ENCODE results near the gene PRKCB. TPM values are rescaled to one million over a fixed set of nuclear protein-coding genes. Genes with fewer than 3 reads are reported as not detected.
"Not testable (repeated sequence)": the region's sequence is repeated elsewhere in the genome, so short reads cannot be mapped to it uniquely, and the experiment has no call there.

PRKCB gene
- total RNA-seq, 1 experiment from 2014 or later: under 0.01 TPM

GRCh38 chr16:24005577-24005976 is 169.8 kb downstream of the PRKCB start:
- DNase-seq (ENCODE audit: low spot score): no peak

- no peak for DNase-seq (ENCODE audit: low spot score)
Measured at GRCh38 chr16:24007391-24007790, 171.6 kb downstream of the PRKCB start.

- no peak for DNase-seq (ENCODE audit: low spot score)
Measured at GRCh38 chr16:24007934-24008333, 172.2 kb downstream of the PRKCB start.

GRCh38 chr16:24009098-24009497 is 173.3 kb downstream of the PRKCB start:
- DNase-seq (ENCODE audit: low spot score): no peak

GRCh38 chr16:24009955-24010354 is 174.2 kb downstream of the PRKCB start:
- DNase-seq (ENCODE audit: low spot score): no peak

GRCh38 chr16:24010440-24011089 is 174.8 kb downstream of the PRKCB start:
- DNase-seq (ENCODE audit: low spot score): peak; percentile 52

GRCh38 chr16:24011237-24011636 is 175.5 kb downstream of the PRKCB start:
- DNase-seq (ENCODE audit: low spot score): no peak

- DNase-seq (ENCODE audit: low spot score): no peak
Measured at GRCh38 chr16:24013054-24013636, 177.4 kb downstream of the PRKCB start.

- peak; percentile 21 for DNase-seq (ENCODE audit: low spot score)
Measured at GRCh38 chr16:24013864-24014645, 178.3 kb downstream of the PRKCB start.

- not testable (repeated sequence) for DNase-seq (ENCODE audit: low spot score)
Measured at GRCh38 chr16:24014955-24015354, 179.2 kb downstream of the PRKCB start.

- DNase-seq (ENCODE audit: low spot score): no peak
Measured at GRCh38 chr16:24015923-24016322, 180.1 kb downstream of the PRKCB start.

GRCh38 chr16:24018485-24018884 is 182.7 kb downstream of the PRKCB start:
- no peak for DNase-seq (ENCODE audit: low spot score)

- no peak for DNase-seq (ENCODE audit: low spot score)
Measured at GRCh38 chr16:24022797-24023196, 187.0 kb downstream of the PRKCB start.

GRCh38 chr16:24023621-24024020 is 187.8 kb downstream of the PRKCB start:
- DNase-seq (ENCODE audit: low spot score): no peak

- no peak for DNase-seq (ENCODE audit: low spot score)
Measured at GRCh38 chr16:24024971-24025370, 189.2 kb downstream of the PRKCB start.

- no peak for DNase-seq (ENCODE audit: low spot score)
Measured at GRCh38 chr16:24027466-24027865, 191.7 kb downstream of the PRKCB start.

- not testable (repeated sequence) for DNase-seq (ENCODE audit: low spot score)
Measured at GRCh38 chr16:24029841-24030240, 194.1 kb downstream of the PRKCB start.

- DNase-seq (ENCODE audit: low spot score): no peak
Measured at GRCh38 chr16:24035127-24035842, 199.5 kb downstream of the PRKCB start.

- DNase-seq (ENCODE audit: low spot score): no peak
Measured at GRCh38 chr16:24036038-24036543, 200.3 kb downstream of the PRKCB start.

GRCh38 chr16:24036614-24037013 is 200.8 kb downstream of the PRKCB start:
- DNase-seq (ENCODE audit: low spot score): peak; percentile 31

- no peak for DNase-seq (ENCODE audit: low spot score)
Measured at GRCh38 chr16:24037335-24037734, 201.6 kb downstream of the PRKCB start.
